Osteocyte (in vitro differentiated cells): ENCODE measurements around the gene PRKRA. TPM values are rescaled to one million over a fixed set of nuclear protein-coding genes. Genes with fewer than 3 reads are reported as not detected.

Experiments
- DNase-seq: peaks from one replicate; pipeline ENCODE4 v3.0.0; 2021; ENCODE audit warnings: mixed read lengths; ENCODE audit not compliant: unreplicated experiment; ENCODE audit errors: extremely low spot score
- H3K27ac Mint-ChIP-seq: one replicate; pipeline ENCODE4 v1.8.0; 2021; ENCODE audit warnings: mild to moderate bottlenecking, mixed read lengths; ENCODE audit not compliant: unreplicated experiment
- H3K27me3 Mint-ChIP-seq: one replicate; pipeline ENCODE4 v1.8.0; 2021; ENCODE audit warnings: mixed read lengths; ENCODE audit not compliant: unreplicated experiment
- H3K36me3 Mint-ChIP-seq: one replicate; pipeline ENCODE4 v1.8.0; 2021; ENCODE audit warnings: mixed read lengths; ENCODE audit not compliant: unreplicated experiment
- H3K4me1 Mint-ChIP-seq: one replicate; pipeline ENCODE4 v1.8.0; 2021; ENCODE audit warnings: mixed read lengths; ENCODE audit not compliant: unreplicated experiment
- H3K4me3 Mint-ChIP-seq: one replicate; pipeline ENCODE4 v1.8.0; 2021; ENCODE audit warnings: mild to moderate bottlenecking, moderate library complexity, mixed read lengths; ENCODE audit not compliant: unreplicated experiment
- H3K9me3 Mint-ChIP-seq: one replicate; pipeline ENCODE4 v1.8.0; 2021; ENCODE audit warnings: mixed read lengths; ENCODE audit not compliant: unreplicated experiment
- total RNA-seq: library from RNA; stranded (reverse); gene quantifications from 2 replicates; pipeline ENCODE4 v1.2.1, GENCODE V29; 2021
- TF ChIP-seq, protein P1 (sequence below): fragments of 200-600 bp; sonication (generic); IDR thresholded peaks from 2 replicates; pipeline ENCODE4 v1.5.0; 2021; ENCODE audit warnings: antibody characterized with exemption, mild to moderate bottlenecking, moderate library complexity

PRKRA gene
- total RNA-seq, 1 donor from 2014 or later: 50.1 TPM

- Mint-ChIP-seq H3K4me3 (no peak overlapping the region), H3K27ac (no peak overlapping the region), H3K27me3 (no peaks in the 10 kb centered on the region), H3K36me3 (peaks cover 14% of the 10 kb centered on the region), H3K4me1 (peaks cover 10% of the 10 kb centered on the region), H3K9me3 (no peaks in the 10 kb centered on the region)
- no peak for DNase-seq
- TF ChIP-seq, protein P1, sequence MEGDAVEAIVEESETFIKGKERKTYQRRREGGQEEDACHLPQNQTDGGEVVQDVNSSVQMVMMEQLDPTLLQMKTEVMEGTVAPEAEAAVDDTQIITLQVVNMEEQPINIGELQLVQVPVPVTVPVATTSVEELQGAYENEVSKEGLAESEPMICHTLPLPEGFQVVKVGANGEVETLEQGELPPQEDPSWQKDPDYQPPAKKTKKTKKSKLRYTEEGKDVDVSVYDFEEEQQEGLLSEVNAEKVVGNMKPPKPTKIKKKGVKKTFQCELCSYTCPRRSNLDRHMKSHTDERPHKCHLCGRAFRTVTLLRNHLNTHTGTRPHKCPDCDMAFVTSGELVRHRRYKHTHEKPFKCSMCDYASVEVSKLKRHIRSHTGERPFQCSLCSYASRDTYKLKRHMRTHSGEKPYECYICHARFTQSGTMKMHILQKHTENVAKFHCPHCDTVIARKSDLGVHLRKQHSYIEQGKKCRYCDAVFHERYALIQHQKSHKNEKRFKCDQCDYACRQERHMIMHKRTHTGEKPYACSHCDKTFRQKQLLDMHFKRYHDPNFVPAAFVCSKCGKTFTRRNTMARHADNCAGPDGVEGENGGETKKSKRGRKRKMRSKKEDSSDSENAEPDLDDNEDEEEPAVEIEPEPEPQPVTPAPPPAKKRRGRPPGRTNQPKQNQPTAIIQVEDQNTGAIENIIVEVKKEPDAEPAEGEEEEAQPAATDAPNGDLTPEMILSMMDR: no peak
Measured at GRCh38 chr2:178469219-178469849, 18.4 kb upstream of the PRKRA start.

GRCh38 chr2:178457390-178457886 lies 6.5 kb upstream of the PRKRA start:
- no peak overlapping the region for H3K4me3 Mint-ChIP-seq
- H3K9me3 Mint-ChIP-seq: no peaks in the 10 kb centered on the region
- TF ChIP-seq, protein P1: no peak
- H3K4me1 Mint-ChIP-seq: no peaks in the 10 kb centered on the region
- no peak for DNase-seq
- H3K27me3 Mint-ChIP-seq: no peaks in the 10 kb centered on the region
- no peak overlapping the region for H3K27ac Mint-ChIP-seq
- no peaks in the 10 kb centered on the region for H3K36me3 Mint-ChIP-seq

GRCh38 chr2:178455947-178456346 lies 5.0 kb upstream of the PRKRA start:
- TF ChIP-seq, protein P1: no peak
- Mint-ChIP-seq H3K36me3 (no peaks in the 10 kb centered on the region), H3K4me3 (no peak overlapping the region), H3K9me3 (no peaks in the 10 kb centered on the region), H3K4me1 (peaks cover 10% of the 10 kb centered on the region), H3K27me3 (no peaks in the 10 kb centered on the region), H3K27ac (no peak overlapping the region)
- DNase-seq: no peak

DNA sequence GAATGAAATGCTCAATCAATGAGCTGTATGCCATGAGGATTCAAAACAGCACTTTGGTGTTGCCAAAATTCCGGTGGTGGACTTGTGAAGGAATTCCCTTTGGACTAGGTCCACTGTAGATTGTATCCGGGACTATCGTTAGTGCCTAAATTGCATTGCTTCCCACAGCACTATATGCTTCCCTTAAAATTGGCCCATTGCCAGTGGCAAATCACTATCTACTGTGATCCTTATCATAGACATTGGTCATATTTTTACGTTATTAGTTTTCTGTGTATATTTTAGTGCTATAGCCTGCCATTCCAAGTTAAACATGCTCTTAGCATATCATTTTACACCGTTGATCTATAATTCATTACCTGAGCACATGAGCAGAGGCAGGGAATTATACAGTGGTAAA lies 1.9 kb upstream of the PRKRA start:
- TF ChIP-seq, protein P1: no peak
- Mint-ChIP-seq H3K4me3 (no peak overlapping the region), H3K27me3 (no peaks in the 10 kb centered on the region), H3K36me3 (peaks cover 10% of the 10 kb centered on the region), H3K27ac (no peak overlapping the region), H3K9me3 (no peaks in the 10 kb centered on the region), H3K4me1 (peaks cover 31% of the 10 kb centered on the region)
- no peak for DNase-seq

DNA sequence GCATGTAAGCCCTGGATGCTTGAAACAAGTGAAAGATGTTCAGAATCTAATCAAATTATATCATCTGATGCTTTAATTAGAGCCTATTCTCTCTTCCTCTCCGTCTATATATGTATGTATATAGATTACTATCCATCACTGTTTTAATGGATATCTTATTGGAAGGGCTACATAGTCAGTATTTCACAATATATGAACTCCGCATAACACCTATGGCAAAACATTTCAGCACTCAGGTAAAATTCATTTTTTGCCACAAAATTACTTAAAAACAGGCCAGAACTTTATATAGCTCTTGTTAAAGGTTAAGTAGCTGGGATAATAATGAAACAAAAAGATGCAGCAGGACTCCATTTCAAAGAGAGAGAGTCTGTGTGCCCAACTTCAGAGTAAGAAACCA lies 1.4 kb upstream of the PRKRA start:
- peaks cover 32% of the 10 kb centered on the region for H3K4me1 Mint-ChIP-seq
- H3K27ac Mint-ChIP-seq: peak overlapping the region; percentile 99
- H3K4me3 Mint-ChIP-seq: peak overlapping the region; percentile 78

More for the DNA sequence above, 1.4 kb upstream of the PRKRA start:
- H3K27me3 Mint-ChIP-seq: no peaks in the 10 kb centered on the region
- no peaks in the 10 kb centered on the region for H3K9me3 Mint-ChIP-seq
- no peak for DNase-seq
- TF ChIP-seq, protein P1: no peak
- H3K36me3 Mint-ChIP-seq: peaks cover 12% of the 10 kb centered on the region
